HepG2 (cell line): ENCODE results near the gene NINL. TPM values are rescaled to one million over a fixed set of nuclear protein-coding genes. Genes with fewer than 3 reads are reported as not detected.

Source experiments
- ERF ChIP-seq: IDR thresholded peaks from 2 replicates; pipeline ENCODE4 v1.6.1; 2018; ENCODE audit warnings: missing biosample characterization, missing genetic modification reagents
- FOXC1 ChIP-seq: sonication (generic); formaldehyde crosslinking; IDR thresholded peaks from 2 replicates; pipeline ENCODE4 v1.8.0; 2022; ENCODE audit warnings: mild to moderate bottlenecking, missing genetic modification reagents, borderline replicate concordance
- KLF6 ChIP-seq: IDR thresholded peaks from 2 replicates; pipeline ENCODE4 v1.8.0; 2016; ENCODE audit warnings: missing biosample characterization, missing genetic modification reagents
- PHB2 ChIP-seq: fragments of 450-650 bp; IDR thresholded peaks from 2 replicates; pipeline ENCODE4 v1.6.1; 2018; ENCODE audit not compliant: partially characterized antibody
- SNAPC2 ChIP-seq: sonication (generic); formaldehyde crosslinking; IDR thresholded peaks from 2 replicates; pipeline ENCODE4 v1.8.1; 2022; ENCODE audit warnings: mild to moderate bottlenecking, missing genetic modification reagents
- ZBTB42 ChIP-seq: sonication (generic); formaldehyde crosslinking; IDR thresholded peaks from 2 replicates; pipeline ENCODE4 v1.5.0; 2020; ENCODE audit warnings: mild to moderate bottlenecking, missing genetic modification reagents
- ZFP82 ChIP-seq: sonication (generic); formaldehyde crosslinking; IDR thresholded peaks from 2 replicates; pipeline ENCODE4 v1.5.1; 2020; ENCODE audit warnings: mild to moderate bottlenecking, missing genetic modification reagents, borderline replicate concordance
- ZKSCAN1 ChIP-seq: fragments of 150-350 bp; IDR thresholded peaks from 2 replicates; pipeline ENCODE4 v1.6.1; 2014; ENCODE audit warnings: low read length
- ZNF101 ChIP-seq: sonication (generic); formaldehyde crosslinking; IDR thresholded peaks from 2 replicates; pipeline ENCODE4 v1.4.0; 2020; ENCODE audit warnings: mild to moderate bottlenecking, low read depth, missing genetic modification reagents, borderline replicate concordance
- ZNF383 ChIP-seq: sonication (generic); formaldehyde crosslinking; IDR thresholded peaks from 2 replicates; pipeline ENCODE4 v1.4.0; 2020; ENCODE audit warnings: missing genetic modification reagents, mild to moderate bottlenecking, borderline replicate concordance
- polyA plus RNA-seq, 8 experiments: library from polyadenylated mRNA; depleted of rRNA in 3 of 8; stranded (reverse) in 7 of 8; unstranded in 1 of 8; fragments of >200 nt; fragmentation: Illumina TruSeq in 4 of 8; extraction: Trizol in 4 of 8; gene quantifications; 2 replicates each; pipeline versions ENCODE4 v1.2.1 to v1.2.3, GENCODE V29; 2011 to 2016; ENCODE audit warnings: low read depth in 4 of 8, missing spikeins in 1 of 8, mixed read lengths in 1 of 8; ENCODE audit not compliant: insufficient read depth in 1 of 8
- total RNA-seq, 5 experiments: library from RNA; depleted of rRNA; stranded (reverse); fragments of >200 nt; fragmentation: Illumina TruSeq; extraction: Trizol; gene quantifications; 2 replicates each; pipeline ENCODE4 v1.2.3, GENCODE V29; 2016; ENCODE audit warnings: low read depth in 1 of 5
- TF ChIP-seq, protein P1 (sequence below): sonication (generic); formaldehyde crosslinking; IDR thresholded peaks from 2 replicates; pipeline ENCODE4 v1.4.0; 2020; ENCODE audit warnings: missing genetic modification reagents
- TF ChIP-seq, protein P2 (sequence below): sonication (generic); formaldehyde crosslinking; IDR thresholded peaks from 2 replicates; pipeline ENCODE4 v1.5.0; 2020; ENCODE audit warnings: missing genetic modification reagents
- TF ChIP-seq, protein P3 (sequence below): sonication (generic); IDR thresholded peaks from 2 replicates; pipeline ENCODE4 v1.6.1; 2016; ENCODE audit warnings: low read depth, borderline replicate concordance
- TF ChIP-seq, protein P4 (sequence below): fragments of 450-650 bp; IDR thresholded peaks from 2 replicates; pipeline ENCODE4 v1.6.1; 2017
- TF ChIP-seq, protein P5 (sequence below), 2 experiments: sonication (generic) in 1 of 2; formaldehyde crosslinking in 1 of 2; IDR thresholded peaks; 2 replicates each; pipeline versions ENCODE4 v1.4.0 to v1.6.1; 2016 to 2020; ENCODE audit warnings: borderline replicate concordance in 1 of 2, low read depth in 1 of 2, mild to moderate bottlenecking in 1 of 2, missing genetic modification reagents in 1 of 2
- TF ChIP-seq, protein P6 (sequence below): sonication (generic); formaldehyde crosslinking; IDR thresholded peaks from 2 replicates; pipeline ENCODE4 v1.8.1; 2023; ENCODE audit warnings: mild to moderate bottlenecking, missing genetic modification reagents

Gene NINL
- total and polyA plus RNA-seq, 2 of the 13 experiments (the other 11 are each of a cell fraction or from before 2014, with no cell fraction given) = 32.3 to 34.3 TPM

DNA sequence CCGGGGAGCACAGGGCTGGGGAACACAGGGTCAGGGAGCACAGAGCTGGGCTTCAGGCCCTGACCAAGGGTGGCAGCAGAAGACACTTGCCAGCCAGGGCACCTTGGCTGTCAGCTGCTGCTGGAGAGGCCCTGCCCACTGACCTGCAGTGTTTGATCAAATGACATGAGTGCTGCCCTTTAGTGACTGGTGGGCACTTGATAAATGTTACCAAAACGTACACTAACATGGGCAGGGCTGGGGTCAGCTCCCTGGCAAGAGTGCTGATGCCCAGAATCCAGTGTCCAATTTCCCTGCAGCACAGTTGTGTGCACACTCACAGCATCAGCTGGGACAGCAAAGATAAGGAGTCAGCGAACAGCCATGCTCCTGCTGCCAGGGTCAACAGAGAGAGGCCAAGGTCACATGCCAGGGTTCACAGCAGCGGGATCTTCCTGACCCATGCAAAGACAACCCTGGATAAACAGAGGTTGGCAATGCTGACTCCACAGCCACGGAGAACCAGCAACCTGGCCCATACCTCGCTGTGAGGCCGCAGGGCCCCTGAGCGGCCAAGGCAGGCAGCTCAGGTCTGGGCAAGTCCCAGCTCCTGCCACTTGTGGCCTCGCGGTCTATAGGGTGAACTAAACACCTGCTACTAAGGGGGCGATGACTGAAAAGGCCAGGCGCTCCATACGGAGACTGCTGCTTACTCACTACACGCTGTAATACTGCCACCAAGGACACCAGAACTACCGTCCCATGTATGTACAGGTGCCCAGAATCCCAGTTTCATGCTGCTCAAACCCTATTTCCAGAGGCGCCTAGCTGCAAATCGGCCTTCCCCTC lies 46.3 kb downstream of the NINL start (continued):
- TF ChIP-seq ZFP82 (no peak), ZBTB42 (CRISPR knock-in tag) (peak; percentile 84), ZNF383 (peak; percentile 83; the same call in 1 of the 2 replicates), ERF (CRISPR knock-in tag) (peak; percentile 95), SNAPC2 (CRISPR knock-in tag) (no peak), KLF6 (CRISPR knock-in tag) (no peak), FOXC1 (CRISPR knock-in tag) (peak; percentile 79), PHB2 (no peak), ZKSCAN1 (no peak; the same call in 1 of the 2 replicates), ZNF101 (CRISPR knock-in tag) (no peak)
- TF ChIP-seq, protein P1, sequence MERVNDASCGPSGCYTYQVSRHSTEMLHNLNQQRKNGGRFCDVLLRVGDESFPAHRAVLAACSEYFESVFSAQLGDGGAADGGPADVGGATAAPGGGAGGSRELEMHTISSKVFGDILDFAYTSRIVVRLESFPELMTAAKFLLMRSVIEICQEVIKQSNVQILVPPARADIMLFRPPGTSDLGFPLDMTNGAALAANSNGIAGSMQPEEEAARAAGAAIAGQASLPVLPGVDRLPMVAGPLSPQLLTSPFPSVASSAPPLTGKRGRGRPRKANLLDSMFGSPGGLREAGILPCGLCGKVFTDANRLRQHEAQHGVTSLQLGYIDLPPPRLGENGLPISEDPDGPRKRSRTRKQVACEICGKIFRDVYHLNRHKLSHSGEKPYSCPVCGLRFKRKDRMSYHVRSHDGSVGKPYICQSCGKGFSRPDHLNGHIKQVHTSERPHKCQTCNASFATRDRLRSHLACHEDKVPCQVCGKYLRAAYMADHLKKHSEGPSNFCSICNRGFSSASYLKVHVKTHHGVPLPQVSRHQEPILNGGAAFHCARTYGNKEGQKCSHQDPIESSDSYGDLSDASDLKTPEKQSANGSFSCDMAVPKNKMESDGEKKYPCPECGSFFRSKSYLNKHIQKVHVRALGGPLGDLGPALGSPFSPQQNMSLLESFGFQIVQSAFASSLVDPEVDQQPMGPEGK = peak; percentile 76
- TF ChIP-seq, protein P2, sequence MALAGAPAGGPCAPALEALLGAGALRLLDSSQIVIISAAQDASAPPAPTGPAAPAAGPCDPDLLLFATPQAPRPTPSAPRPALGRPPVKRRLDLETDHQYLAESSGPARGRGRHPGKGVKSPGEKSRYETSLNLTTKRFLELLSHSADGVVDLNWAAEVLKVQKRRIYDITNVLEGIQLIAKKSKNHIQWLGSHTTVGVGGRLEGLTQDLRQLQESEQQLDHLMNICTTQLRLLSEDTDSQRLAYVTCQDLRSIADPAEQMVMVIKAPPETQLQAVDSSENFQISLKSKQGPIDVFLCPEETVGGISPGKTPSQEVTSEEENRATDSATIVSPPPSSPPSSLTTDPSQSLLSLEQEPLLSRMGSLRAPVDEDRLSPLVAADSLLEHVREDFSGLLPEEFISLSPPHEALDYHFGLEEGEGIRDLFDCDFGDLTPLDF (CRISPR knock-in tag) = no peak
- TF ChIP-seq, protein P3, sequence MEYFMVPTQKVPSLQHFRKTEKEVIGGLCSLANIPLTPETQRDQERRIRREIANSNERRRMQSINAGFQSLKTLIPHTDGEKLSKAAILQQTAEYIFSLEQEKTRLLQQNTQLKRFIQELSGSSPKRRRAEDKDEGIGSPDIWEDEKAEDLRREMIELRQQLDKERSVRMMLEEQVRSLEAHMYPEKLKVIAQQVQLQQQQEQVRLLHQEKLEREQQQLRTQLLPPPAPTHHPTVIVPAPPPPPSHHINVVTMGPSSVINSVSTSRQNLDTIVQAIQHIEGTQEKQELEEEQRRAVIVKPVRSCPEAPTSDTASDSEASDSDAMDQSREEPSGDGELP = peak; percentile 100
- TF ChIP-seq, protein P4, sequence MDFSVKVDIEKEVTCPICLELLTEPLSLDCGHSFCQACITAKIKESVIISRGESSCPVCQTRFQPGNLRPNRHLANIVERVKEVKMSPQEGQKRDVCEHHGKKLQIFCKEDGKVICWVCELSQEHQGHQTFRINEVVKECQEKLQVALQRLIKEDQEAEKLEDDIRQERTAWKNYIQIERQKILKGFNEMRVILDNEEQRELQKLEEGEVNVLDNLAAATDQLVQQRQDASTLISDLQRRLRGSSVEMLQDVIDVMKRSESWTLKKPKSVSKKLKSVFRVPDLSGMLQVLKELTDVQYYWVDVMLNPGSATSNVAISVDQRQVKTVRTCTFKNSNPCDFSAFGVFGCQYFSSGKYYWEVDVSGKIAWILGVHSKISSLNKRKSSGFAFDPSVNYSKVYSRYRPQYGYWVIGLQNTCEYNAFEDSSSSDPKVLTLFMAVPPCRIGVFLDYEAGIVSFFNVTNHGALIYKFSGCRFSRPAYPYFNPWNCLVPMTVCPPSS = no peak
- TF ChIP-seq, protein P5, sequence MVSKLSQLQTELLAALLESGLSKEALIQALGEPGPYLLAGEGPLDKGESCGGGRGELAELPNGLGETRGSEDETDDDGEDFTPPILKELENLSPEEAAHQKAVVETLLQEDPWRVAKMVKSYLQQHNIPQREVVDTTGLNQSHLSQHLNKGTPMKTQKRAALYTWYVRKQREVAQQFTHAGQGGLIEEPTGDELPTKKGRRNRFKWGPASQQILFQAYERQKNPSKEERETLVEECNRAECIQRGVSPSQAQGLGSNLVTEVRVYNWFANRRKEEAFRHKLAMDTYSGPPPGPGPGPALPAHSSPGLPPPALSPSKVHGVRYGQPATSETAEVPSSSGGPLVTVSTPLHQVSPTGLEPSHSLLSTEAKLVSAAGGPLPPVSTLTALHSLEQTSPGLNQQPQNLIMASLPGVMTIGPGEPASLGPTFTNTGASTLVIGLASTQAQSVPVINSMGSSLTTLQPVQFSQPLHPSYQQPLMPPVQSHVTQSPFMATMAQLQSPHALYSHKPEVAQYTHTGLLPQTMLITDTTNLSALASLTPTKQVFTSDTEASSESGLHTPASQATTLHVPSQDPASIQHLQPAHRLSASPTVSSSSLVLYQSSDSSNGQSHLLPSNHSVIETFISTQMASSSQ (IDR thresholded peaks at IDR 0.05; ENCODE audit: low read depth) = peak; percentile 47; the same call in 1 of the 2 replicates
- TF ChIP-seq, protein P5 (CRISPR knock-in tag; IDR thresholded peaks at IDR 0.05; ENCODE audit: borderline replicate concordance) = peak; percentile 89
- TF ChIP-seq, protein P6, sequence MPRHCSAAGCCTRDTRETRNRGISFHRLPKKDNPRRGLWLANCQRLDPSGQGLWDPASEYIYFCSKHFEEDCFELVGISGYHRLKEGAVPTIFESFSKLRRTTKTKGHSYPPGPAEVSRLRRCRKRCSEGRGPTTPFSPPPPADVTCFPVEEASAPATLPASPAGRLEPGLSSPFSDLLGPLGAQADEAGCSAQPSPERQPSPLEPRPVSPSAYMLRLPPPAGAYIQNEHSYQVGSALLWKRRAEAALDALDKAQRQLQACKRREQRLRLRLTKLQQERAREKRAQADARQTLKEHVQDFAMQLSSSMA (CRISPR knock-in tag) = peak; percentile 65; the same call in 1 of the 2 replicates
